Neural progenitor cell (in vitro differentiated cells): ENCODE data around the gene SLC5A4.
"Not testable (repeated sequence)": the region's sequence is repeated elsewhere in the genome, so short reads cannot be mapped to it uniquely, and the experiment has no call there.

Source experiments
- CTCF ChIP-seq: fragments of 200-600 bp; sonication (generic); IDR thresholded peaks from 2 replicates; pipeline ENCODE4 v1.5.1; 2017; ENCODE audit warnings: antibody characterized with exemption, mild to moderate bottlenecking
- EZH2 ChIP-seq: fragments of 200-600 bp; sonication (generic); IDR thresholded peaks from 2 replicates; pipeline ENCODE4 v1.6.1; 2017; ENCODE audit warnings: antibody characterized with exemption, mild to moderate bottlenecking, moderate library complexity

DNA sequence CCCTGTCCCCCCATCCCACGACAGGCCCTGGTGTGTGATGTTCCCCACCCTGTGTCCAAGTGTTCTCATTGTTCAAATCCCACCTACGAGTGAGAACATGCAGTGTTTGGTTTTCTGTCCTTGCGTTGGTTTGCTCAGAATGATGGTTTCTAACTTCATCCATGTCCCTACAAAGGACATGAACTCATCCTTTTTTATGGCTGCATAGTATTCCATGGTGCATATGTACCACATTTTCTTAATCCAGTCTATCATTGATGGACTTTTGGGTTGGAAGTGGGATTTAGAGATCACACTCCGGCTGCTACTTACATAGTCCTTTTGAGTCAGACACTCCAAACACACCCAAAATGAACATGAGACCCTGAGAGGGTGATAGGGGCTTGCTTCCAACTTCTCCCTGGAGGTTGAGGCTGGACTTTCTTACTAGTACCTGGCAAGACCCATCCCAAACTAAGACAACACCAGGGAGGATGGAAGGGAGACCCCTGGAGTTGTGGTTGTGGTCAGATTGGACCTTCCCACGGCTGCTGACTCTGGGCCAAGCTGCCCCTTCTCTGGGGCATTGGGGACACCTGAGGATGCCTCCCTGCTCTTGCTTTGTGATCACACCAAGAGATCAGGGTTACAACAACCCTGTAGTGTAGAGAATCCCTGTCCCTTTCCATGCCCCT, 57.5 kb downstream of the SLC5A4 start:
- TF ChIP-seq CTCF, EZH2: not testable (repeated sequence)
